GM21576 (cell line): ENCODE measurements around the gene AMOTL1.
A peak's percentile ranks its signal among the peaks of the same experiment; 100 is the strongest.
"Not testable (repeated sequence)": the region's sequence is repeated elsewhere in the genome, so short reads cannot be mapped to it uniquely, and the experiment has no call there.

Source experiments
- ATAC-seq: cut with Tn5 transposase; IDR thresholded peaks from one replicate; pipeline ENCODE4 v1.9.1; 2021; ENCODE audit warnings: mild to moderate bottlenecking, moderate library complexity; ENCODE audit not compliant: unreplicated experiment

AMOTL1 gene

DNA sequence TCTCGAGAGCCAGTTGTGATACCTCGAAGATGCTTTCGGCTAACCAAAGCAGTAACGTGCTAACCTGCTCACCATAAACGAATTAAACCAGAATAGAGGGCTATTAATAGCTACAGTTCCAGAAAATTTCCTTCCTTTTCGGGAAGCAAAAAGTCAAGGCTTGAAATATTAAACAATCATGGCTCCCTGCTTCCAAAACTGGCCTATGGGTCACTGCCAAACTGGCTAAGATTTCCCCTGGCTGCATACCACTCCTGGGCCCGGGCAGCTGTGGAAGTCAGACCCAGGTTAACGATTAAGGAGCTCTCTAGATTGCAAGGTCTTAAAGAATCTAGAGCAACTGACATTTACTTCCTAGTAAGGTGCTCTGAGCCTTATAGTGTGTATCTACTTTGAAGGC, 1.7 kb downstream of the AMOTL1 start:
- no peak for ATAC-seq

DNA sequence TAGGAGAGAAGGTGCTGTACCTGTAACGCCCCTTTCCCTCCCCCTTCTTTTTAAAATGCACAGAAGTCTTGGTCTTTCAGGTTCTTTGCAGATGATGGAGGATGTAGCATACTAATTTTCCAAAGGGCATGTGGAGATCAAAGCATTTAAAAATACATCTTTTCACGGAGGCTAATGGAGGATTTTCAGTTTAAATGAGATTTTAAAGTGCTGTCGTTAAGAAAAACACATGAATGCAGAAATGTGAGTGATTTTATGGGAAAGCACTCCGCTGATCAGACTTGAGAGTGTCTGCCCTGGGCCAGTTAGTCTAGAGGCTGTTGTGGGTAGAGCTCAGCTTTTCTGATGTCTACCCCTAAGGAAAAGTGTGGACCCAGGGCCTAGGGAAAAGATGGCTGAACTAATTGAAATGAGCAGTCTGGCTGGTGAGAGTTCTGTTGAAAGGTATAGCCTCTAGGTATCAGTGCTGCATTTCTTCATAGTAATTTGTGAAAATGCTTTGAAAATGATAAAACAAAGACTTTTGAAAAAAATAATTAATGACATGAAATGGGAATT, 2.5 kb downstream of the AMOTL1 start:
- ATAC-seq = no peak

DNA sequence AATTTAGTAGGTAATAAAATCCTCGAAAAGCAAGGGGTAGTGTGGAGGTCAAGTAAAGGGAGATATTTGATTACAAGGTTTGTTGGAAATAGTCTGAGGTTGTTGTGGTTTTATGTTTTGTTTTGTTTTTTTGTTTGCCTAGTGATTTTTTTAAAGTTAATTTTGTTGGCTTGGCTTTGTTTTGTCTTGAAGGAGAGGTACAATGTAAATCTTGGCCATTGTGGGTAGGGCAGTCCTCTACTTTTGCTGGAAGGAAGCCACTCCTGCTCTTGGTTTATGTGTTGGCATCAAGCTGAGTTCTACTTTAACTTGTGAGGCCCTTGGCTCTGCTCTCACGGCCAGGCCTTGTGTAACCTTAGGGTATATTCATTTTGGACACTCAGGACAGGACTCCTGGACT, 3.2 kb downstream of the AMOTL1 start:
- ATAC-seq = no peak

DNA sequence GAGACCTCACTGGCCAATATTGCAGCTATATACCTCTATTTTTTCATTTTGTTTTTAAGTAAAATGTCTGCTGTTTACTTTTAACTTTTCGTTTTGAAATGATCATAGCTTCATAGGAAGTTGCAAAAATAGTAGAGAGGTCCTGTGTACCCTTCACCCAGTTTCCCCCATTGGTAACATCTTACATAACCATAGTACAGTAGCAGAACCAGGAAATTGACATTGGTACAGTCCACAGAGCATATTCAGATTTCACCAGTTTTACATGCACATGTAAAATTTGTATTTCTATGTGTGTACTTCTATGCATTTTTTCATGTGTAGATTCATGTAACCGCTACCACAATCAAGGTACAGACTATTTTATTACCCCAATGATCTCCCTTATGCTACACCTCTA, 3.8 kb downstream of the AMOTL1 start:
- ATAC-seq = no peak

DNA sequence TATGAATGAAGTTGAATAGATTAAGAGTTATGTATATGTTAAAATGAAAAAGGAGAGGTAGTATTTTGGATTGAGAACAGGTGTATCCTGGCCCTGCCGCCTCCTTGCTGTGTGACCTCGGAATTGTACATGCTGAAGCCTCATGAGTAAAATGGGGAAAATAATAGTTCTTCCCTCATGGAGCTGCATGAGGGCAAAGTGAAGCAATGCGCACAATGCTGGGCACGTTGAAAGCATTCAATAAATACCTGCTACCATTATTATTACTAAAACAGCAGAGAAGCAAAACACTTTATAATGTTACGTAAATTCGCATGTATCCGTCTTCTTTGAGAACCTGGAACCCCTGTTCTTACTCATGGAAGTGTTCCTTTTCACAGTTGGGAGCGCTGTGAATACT, 5.7 kb downstream of the AMOTL1 start:
- ATAC-seq = no peak

DNA sequence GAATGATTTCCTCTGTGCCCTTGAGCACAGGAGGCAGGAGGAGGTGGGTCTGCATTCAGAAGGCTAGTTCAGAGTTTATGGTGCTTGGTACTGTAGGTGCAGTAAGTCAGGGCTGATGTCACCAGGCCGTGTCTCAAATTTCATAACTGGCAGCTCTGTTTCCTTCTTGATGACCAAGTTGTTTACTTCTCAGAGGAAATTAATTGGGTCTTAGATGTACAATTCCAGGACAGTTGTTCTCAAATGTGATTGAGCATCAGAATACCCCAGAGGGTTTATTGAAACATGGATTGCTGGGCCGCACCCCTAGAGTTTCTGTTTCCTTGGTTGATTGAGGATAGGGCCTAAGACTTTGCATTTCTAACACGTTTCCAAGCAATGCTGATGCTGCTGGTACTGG, 6.2 kb downstream of the AMOTL1 start:
- ATAC-seq = no peak

- ATAC-seq = no peak
Observed at GRCh38 chr11:94775567-94776327, 7.6 kb downstream of the AMOTL1 start.

DNA sequence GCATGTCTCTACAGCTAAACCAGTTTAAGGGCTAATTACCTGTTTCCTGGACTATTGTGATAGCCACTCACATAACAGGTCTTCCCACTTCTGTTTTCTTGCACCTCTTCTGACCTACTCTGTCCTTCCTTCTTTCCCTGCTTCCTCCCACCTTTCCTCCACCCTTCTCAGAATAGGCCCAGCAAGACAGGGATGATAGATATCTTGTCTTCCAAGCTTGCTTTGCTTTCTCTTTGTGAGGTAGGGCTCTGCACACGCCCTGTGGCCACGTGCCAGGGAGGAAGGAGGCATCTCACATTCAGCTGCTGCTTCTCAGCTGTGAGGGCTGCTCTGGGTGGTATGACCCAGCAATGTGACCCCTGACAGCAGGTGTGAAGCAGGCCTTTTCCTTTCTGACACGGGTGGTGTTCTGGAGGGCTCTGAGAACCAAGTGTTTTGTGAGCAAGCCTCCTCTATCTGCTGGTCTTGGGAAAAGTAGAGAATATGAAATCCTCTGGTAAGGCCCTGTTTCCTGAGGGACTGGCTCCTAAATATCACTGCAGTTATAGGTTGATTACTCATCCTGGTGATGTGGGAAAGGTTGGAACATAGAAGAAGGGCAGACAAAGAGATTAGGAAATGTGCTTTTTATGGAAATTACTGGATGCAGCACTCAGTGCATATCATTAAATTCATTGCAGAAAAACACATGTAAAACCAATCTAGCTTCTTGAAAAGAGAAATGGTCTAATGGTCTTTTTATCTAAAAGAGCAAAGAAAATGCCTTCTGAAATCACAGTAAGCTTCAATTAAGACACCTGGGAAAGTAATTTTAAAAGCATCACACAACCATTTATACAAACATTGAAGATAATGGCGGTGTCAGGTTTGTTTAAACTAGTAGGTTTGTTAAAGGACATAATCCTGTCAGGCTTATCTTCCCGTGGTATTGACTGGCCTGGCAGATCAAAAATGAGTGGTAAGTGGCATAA, 8.5 kb downstream of the AMOTL1 start:
- ATAC-seq = no peak

GRCh38 chr11:94780432-94780831, 12.3 kb downstream of the AMOTL1 start:
- no peak for ATAC-seq

DNA sequence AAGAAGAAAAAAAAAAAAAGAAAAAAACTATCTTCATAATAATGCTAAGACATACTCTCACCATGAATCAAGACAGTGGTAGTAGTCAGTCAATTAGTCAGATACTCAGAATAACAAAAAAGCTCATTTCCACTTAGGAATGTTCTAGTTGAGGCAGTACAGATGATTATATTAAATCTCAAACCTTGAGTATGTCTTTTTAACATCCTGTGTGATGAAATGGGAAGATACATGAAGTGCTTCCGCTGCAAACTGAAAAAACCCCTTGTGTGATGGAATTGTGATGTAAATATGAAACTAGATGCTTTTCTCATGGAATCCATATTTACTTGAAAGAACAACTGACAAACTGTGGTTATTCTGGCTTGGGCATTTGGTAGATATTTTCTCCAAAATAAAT, 13.7 kb downstream of the AMOTL1 start:
- ATAC-seq = no peak

DNA sequence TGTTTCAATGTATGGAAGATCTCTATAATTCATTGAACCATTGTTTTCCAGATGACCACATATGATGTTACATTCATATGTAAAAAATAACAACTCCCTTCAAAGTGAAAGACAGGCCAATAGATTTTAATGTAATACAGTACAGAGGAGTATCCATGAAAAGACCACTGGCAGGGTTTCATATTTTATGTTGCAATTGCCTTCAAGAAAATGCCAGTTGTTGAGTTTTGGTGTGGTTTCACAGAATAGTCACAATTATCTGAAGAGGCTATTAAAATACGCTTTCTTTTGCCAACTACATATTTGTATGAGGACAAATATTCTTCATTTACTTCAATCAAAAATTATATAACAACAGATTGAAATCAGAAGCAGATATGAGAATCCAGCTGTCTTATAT, 14.3 kb downstream of the AMOTL1 start:
- ATAC-seq = no peak

DNA sequence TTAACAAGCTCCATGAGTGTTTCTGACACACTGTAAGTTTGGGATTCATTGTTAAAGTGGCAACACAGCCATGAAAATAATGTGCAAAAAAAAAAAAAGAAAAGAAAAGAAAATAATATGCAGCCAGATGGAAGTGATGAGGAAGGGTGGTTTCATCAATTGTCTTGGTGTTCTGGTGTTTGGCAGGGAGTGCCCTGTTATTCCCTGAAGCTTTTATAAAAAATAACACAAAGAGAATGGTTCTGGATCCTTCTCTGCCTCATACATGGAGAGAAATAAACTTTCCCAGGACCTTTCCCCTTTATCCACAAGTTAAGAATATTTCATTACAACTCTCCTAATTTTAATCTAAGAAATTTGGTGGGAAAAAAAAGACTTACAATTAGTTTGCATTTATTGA, 16.7 kb downstream of the AMOTL1 start:
- ATAC-seq = no peak

DNA sequence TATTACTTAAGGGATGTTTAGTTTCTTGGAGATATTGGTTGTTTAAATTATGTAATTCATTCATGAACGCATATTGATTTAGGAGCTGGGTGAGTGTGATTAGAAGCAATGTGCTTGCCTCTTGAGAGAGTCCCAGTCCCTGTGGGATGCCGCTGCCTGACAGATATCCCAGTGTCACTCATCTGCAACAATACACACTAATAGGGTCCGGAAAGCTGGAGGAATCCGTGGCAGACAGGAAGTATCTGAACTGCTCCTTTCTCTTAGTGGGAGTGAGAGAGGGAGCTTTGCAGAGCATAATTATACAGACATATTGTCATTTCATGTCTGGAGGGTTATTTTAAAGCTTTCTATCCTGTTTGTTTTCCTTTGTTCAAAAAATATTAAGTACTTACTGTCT, 17.4 kb downstream of the AMOTL1 start:
- ATAC-seq = no peak

DNA sequence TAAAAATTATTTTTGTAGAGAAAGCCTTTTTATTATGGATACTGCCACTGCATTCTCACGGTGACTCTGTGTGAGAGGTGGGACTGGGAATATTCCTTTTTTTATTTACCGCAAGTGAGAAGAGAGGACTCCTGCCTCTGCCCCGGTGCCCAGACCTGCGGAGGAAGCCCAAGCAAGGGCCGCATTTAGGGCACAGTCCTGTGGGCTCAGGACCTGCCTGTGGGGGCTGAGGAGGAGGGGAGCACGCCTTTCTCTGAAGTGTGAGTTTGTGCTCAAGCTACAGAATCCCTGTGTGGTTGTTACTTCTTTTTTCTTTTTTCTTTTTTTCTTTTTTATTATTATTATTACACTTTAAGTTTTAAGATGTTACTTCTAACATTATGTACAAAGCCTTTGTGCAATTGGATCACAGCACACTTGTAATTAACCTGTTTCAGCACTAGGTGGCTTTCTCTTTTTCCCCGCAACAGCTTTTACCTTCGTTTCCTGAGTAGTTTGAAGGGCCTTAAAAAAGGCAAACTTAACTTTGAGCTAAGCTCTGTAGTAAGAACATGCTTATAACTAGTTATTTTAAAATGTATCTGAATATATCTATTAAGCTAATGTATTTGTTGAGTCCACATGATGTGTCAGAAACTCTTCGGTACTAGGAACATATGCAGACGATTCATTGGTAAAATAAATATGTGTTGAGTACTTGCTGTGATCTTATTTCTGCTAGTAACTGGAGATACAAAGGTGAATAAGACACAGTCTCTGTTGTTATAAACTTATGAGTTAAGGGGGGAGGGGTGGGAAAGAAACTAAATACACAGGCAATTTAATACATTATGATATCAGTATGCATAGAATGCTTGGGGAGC, 18.3 kb downstream of the AMOTL1 start:
- ATAC-seq = peak; percentile 59

DNA sequence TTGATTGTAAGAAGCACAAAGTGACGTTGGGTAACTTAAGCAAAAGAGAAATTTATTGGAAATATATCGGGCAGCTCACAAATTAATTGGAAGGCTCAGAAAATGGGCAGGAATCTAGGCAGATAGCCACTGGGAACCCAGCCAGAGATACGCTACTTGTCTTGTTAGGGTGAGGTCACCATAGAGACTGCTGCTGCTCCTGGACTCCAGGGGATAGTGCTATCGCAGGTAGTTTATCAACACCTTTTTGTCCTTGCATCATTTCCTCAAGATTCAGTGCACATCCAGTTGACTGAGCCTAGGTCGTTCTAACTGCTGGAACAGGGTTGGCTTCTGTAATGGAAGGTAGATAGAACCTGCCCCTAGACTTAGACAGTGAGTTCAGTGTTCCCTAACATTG, 19.6 kb downstream of the AMOTL1 start:
- ATAC-seq = no peak

GRCh38 chr11:94788396-94788795, 20.2 kb downstream of the AMOTL1 start:
- ATAC-seq = no peak

- ATAC-seq = no peak
Observed at GRCh38 chr11:94790197-94790596, 22.0 kb downstream of the AMOTL1 start.

DNA sequence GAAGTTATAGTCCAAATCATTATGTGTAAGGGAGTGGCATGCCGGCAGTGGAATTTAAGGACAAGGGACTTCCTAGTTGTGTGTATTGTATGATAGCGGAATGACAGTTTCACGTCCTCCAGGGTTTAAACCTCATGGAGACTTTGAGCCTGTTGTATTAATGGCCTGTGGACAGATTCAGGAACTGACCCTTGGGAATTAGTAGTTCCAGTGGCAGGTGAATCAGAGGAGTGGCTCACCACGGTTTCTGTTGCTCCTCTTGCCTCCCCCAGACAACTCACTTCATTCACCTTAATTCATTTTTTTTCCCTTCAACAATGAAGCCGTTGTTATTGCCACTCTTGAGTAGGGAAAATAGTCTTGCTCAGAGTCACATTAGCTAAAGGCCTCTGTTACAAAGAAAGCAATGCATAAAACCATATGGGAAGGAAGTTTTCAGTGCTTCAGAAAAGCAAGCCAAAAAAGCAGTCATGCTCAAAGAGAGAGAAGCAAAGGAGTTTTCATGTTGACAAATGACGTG, 22.6 kb downstream of the AMOTL1 start:
- ATAC-seq = no peak

DNA sequence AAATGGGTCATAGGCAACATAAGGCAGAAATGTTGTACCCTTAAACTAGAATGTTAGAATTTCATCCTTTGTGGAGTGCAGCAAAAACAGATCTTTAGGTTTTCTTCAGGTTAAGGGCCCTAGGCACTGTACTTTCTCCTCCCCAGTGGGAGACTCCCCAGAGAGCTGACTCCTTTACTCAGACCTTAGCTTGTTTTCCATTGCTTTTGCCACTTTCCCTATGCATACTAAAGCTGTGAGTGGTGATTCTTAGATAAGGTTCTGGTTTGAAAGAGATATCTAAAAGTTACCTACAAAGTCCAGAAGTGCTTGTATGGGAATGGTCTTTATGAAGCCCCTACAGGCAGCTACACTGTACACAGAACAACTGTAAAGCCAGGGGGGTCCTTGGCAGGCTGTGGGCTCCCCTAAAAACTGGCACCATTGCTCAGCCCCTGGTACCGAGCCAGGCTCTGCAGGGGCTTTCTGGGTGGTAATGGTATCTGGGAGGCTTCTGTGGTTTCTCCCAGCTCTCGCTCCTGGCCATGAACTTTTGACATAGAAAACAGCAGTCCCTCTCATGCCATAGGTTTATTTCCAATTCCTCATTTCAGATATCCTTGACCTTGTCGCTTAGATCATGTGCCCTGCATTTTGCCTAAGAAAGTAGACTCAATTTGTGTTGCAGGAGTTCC, 23.2 kb downstream of the AMOTL1 start:
- ATAC-seq = no peak

DNA sequence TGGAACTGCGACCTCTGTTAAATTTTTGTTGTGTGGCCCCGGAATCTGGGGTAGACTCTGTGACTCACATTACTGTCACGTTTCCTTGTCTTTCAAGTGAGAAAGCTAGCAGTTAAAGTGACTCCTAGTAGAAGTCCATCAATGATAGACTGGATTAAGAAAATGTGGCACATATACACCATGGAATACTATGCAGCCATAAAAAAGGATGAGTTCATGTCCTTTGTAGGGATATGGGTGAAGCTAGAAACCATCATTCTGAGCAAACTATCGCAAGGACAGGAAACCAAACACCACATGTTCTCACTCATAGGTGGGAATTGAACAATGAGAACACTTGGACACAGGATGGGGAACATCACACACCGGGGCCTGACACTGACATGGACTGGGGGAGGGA, 23.8 kb downstream of the AMOTL1 start:
- ATAC-seq = not testable (repeated sequence)
